UCSD-AML1 (cell line): ENCODE measurements around the gene SARS2.
"Not testable (repeated sequence)": the region's sequence is repeated elsewhere in the genome, so short reads cannot be mapped to it uniquely, and the experiment has no call there.

ENCODE experiments used
- DNase-seq: peaks from one replicate; lab custom pipeline; 2025; ENCODE audit not compliant: unreplicated experiment; lab: John Stamatoyannopoulos, UW

Gene SARS2

DNA sequence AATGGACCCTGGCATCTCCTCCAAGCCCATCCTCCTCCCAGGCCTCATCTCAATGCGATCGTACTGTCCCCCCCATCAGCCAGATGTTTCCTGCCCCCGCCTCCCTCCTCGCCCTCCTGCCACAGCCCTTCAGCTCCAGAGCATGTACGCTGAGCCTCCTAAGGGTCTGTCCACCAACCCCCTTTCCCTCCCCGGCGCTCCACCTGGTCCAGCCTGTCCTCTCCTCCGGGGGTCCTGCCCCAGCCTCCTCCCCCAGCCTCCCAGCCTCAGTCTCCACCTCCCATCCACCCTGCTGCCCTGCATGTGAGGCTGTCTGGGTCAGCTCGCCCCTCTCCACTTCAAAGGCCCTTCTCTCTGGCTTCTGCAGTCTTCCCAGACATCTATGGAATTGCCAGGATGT is 35.6 kb downstream of the SARS2 start:
- no peak for DNase-seq

GRCh38 chr19:38893341-38893771 is 37.2 kb downstream of the SARS2 start:
- DNase-seq, result no peak

DNA sequence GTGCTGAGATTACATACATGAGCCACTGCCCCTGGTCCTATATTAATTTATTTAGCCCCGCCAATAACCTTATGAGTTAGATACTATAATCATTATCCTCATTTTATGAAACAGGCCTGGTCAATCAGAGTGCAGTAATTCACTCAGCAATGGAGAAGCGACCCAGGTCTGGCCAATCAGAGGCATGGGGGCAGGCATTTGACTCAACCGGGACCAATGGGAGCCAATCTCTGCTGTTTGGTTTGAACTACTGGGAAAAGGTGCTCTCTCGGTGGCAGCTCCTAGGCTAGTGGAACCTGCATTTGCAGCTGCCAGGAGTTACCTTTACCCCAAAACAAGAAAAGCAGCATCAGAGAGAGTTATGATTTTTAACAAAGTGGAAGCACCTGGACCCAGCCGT is 37.7 kb downstream of the SARS2 start:
- no peak for DNase-seq

DNA sequence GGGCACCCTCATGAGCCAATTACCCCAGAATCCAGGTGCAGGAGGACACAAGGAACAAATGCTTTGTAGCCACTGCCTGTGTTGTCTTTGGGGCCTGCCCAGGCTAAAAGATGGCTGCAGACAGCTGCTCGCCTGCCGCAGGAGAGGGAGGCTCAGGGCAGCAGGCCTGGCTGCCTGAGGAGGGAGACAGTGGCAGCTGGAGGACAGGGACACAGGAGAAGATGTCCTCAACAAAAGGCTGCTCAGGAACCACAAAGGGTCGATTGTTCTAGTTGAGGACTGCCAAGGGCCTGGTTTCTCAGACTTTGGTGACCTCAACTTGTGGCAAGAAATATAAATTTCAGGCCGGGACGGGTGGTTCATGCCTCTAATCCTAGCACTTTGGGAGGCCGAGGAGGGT is 38.8 kb downstream of the SARS2 start:
- no peak for DNase-seq

GRCh38 chr19:38890686-38891085 is 39.9 kb downstream of the SARS2 start:
- DNase-seq, result no peak

- no peak for DNase-seq
Measured at GRCh38 chr19:38889803-38890202, 40.8 kb downstream of the SARS2 start.

DNA sequence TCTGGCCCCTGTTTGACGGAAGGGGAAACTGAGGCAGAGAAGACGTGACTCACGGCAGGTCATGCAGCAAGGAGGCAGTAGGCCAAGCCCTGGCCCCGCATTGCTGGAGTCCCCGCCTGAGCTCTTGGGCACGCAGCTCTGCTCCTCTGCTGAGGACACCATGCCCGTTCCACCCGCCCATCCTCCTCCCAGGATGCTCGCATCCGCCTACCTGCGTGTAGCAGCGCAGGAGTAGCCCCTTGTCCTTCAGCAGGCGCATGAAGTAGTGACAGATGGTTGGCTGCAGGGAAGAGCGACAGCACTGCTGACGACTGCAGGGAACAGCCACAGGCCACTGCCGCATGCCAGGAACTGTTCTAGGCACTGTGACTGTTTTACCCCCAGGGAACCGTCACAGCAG is 41.7 kb downstream of the SARS2 start:
- no peak for DNase-seq

- DNase-seq, result not testable (repeated sequence)
Measured at GRCh38 chr19:38884691-38885090, 45.9 kb downstream of the SARS2 start.

DNA sequence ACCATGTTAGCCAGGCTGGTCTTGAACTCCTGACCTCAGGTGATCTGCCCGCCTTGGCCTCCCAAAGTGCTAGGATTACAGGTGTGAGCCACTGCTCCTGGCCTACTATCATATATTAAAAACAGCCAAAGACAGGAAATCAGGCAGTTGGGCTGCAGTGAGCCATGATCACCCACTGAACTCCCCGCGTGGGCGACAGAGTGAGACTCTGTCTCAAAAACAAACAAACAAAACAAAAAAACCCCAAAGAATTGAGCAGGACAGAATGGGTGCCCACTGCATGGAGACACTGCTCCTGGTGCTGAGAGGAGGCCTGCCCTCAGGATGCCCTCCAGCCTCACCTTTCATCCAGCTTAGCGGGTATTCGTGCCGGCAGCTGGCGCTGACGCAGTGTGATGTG is 47.3 kb downstream of the SARS2 start:
- no peak for DNase-seq

- DNase-seq, result no peak
Measured at GRCh38 chr19:38880882-38881609, 49.5 kb downstream of the SARS2 start.

DNA sequence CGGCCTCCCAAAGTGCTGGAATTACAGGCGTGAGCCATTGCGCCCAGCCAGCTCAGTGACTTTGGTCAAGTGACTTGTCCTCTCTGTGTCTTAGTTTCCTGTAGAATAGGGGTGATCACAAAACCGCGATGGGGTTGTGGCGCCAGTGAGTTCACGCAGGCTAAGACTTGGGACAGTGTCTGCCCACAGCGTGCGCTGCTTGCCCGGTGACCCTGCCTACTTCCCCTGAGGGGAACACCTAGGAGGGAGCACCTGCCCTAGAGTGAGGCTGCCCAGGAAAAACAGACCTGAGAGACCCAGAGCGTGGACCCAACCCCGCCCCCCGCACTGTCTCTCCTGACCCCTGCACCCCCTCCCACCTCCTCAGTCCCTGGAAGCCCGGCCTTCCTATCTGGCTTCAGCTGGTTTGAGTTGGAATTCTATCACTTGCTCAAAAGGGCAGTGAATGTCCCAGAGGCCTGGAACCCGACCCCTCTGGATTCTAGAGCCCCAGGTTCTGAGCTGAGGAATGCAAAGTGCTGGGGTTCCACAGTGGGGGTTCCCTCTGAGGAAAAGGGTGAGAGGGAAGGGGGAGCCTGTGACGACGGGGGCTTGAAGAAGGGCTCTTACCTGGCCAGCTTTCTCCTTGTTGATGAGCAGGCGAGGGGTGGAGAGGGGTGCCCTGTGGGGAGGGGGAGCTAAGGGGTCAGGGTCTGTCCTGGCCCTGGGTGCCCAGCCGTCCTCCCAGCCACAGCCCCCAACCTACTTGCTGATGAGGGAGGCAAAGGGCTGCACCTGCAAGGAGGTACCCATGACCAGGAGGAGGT is 50.3 kb downstream of the SARS2 start:
- no peak for DNase-seq

- DNase-seq, result no peak
Measured at GRCh38 chr19:38879400-38879751, 51.2 kb downstream of the SARS2 start.

DNA sequence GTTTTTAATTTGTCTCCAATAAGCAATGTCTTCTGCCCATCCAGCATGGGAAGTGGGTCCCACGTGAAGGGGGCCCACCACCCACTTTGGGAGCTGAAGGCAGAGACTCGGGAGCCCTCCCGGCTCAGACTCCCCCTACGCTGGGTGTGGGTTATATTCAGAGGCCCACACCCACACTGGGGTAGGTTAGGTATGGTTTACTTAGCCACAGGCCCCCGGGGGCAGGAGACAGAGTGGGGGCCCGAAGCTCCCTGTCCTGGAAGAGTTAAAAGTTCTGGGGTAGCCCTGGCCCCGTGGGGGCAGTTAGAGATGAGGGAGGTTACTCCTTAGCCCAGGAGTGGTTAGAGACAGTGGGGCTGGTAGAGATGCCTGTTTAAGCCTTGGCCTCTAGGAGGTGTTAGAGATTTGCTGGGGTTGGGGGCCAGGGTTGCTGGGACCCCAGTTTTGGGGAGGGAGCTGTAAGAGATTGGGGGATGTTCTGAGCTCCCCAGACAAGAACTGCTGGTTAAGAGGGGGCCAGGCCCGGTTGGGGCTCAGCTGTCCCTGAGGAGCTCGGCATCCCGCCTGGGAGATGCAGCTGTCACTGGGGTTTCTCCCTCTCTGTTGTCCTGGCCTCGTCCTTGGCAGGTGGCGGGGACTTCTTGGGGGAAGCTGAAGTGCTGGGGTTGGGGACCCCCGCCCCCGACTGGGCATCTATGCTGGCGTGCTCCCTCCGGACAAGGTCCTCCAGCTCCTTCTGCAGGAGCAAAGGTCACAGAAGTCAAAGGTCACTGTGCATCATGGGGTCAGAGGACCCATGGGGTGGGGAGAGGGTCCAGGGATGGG is 51.8 kb downstream of the SARS2 start:
- DNase-seq, result no peak

GRCh38 chr19:38877781-38878574 is 52.6 kb downstream of the SARS2 start, which contains the start of gene RINL:
Gene RINL (minus strand): TSS chr19:38878275. CDS start chr19:38876742, 1,533 bp downstream.
- peak; percentile 75 for DNase-seq

DNA sequence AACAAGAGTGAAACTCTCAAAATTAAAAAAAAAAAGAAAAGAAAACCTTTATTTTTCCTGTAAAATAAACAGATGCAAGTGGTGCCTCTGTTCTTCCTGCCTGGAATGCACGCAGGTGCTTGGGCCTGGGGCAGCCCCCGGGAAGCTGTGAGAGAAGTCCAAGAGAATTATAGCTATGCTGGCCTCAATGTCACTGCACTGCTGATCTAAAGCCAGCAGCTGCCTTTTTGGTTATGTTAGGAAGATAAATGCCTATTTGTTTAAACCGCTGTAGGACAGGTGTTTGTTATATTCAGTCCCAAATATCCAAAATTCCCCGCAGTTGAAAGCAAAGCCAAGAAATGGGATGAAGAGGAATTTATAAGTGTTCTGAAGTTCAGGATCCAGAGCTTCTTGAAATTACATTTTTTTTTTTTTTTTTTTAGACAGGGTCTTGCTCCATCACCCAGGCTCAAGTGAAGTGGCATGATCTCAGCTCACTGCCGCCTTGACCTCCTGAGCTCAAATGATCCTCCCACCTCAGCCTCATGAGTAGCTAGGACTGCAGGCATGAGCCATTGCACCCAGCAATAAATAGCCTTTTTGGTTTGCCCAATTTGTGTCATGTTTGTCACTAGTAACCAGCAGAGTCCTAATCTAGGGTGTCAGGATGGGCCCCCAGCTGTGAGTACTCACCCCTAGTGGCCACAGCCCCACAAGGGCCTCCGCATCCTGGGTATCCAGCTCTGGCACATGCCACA is 54.7 kb downstream of the SARS2 start:
- DNase-seq, result no peak

DNA sequence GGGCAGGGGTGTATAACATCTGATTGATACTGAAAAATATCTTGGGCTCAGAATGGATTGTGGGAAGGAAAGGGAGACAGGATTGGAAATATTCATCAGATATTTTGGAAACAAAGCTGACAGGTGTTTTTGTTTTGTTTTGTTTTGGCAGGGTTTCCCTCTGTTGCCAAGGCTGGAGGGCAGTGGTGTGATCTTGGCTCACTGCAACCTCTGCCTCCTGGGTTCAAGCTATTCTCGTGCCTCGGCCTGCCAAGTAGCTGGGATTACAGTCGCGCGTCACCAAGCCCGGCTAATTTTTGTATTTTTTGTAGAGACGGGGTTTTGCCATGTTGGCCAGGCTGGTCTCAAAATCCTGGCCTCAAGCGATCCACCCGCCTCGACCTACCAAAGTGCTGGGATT is 57.2 kb downstream of the SARS2 start:
- DNase-seq, result not testable (repeated sequence)

- no peak for DNase-seq
Measured at GRCh38 chr19:38870612-38871011, 60.0 kb downstream of the SARS2 start.

DNA sequence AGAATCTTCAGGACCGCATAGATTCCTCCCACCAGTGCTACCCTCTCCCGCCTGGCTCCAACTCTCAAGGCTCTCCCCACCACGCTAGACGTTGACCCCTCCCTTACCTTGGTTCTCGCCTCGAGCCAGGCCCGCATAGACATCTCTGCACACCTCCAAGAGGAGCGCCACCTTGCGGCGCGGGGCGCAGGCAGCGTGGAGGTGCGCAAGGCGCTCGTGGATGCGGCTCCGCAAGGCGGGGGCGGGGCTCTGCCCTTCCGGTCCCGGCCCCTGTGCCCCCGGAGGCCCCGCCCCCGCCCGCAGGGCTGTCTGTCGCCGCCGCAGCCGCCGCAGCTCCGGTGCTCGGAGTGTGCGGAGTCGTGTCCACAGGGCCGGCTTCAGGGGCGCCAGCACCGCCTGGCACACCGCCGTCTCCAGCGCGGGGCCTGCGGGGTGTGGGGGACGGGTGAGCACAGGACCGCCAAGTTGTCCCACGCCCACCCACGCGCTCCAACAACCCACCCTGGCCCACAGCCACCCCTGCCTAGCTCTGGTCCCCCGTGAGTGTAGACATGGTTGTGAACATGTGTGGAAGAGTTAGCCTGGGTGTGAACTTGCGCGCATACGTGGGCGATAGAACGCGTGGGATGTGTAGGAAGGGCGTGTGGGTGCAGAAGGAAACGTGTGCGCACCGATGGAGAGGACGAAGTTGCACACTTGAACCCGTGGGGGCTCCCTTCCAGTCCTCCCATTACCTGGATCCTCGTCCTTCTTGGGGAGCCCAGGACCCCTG is 60.5 kb downstream of the SARS2 start:
- DNase-seq, result no peak

GRCh38 chr19:38869160-38869835 is 61.3 kb downstream of the SARS2 start:
- no peak for DNase-seq
